Endothelial cell of umbilical vein (primary cell): ENCODE data around the gene AHRR.
"Not testable (repeated sequence)": the region's sequence is repeated elsewhere in the genome, so short reads cannot be mapped to it uniquely, and the experiment has no call there.

Experiments
- CTCF ChIP-seq, 2 donors: IDR thresholded peaks; 1 replicate in 1 of 2; 2 replicates in 1 of 2; pipeline ENCODE4 v1.5.1; 2011; ENCODE audit warnings: low read length in 2 of 2, mild to moderate bottlenecking in 2 of 2, moderate library complexity in 2 of 2, control low read depth in 1 of 2, inconsistent platforms in 1 of 2, low read depth in 1 of 2; ENCODE audit not compliant: insufficient read depth in 1 of 2; ENCODE audit errors: extremely low read depth in 1 of 2
- EZH2 ChIP-seq: IDR thresholded peaks from 2 replicates; pipeline ENCODE4 v1.6.1; 2012; ENCODE audit warnings: borderline replicate concordance, low read depth, mild to moderate bottlenecking, moderate library complexity, low read length, inconsistent platforms; ENCODE audit not compliant: severe bottlenecking
- FOS ChIP-seq: IDR thresholded peaks from 2 replicates; pipeline ENCODE4 v1.6.1; 2011; ENCODE audit warnings: mild to moderate bottlenecking, low read length, moderate library complexity, borderline replicate concordance; ENCODE audit not compliant: insufficient read depth

DNA sequence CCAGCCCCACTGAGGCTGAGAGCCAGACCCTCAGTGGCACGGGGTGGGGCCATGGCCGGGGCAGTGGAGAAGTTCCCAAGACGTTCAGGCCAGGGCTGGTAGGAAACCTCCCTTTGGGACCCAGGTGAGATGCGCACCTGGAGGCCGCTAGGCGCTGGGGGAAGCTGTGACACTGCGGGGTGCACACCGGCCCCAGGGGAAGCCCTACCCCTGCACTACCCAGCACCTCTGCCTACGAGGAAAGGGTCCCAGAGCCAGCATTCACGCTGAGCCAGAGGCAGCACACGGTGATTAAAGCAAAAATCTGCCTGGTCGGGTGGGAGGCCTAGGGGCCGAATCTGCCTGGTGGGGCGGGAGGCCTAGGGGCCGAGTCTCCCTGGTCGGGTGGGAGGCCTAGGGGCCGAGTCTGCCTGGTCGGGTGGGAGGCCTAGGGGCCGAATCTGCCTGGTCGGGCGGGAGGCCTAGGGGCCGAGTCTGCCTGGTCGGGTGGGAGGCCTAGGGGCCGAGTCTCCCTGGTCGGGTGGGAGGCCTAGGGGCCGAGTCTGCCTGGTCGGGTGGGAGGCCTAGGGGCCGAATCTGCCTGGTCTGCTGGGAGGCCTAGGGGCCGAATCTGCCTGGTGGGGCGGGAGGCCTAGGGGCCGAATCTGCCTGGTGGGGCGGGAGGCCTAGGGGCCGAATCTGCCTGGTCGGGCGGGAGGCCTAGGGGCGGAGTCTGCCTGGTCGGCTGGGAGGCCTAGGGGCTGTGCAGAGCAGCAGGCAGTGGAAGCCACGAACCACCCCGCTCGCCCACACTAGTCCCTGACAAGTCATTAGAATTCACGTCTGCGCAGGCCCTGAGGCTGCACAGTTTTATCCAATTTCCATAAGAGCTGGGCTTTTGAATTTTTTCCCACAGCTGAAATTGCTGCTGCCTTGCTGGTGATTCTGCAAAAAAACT is 93.7 kb downstream of the AHRR start:
- TF ChIP-seq FOS; CTCF (IDR thresholded peaks at IDR 0.05; ENCODE audit: extremely low read depth in 1 of 2, insufficient read depth in 1 of 2, low read depth in 1 of 2, low read length in 2 of 2); EZH2: not testable (repeated sequence)
